ENCODE data around the gene KDELR3. TPM values are rescaled to one million over a fixed set of nuclear protein-coding genes. Genes with fewer than 3 reads are reported as not detected.

Gene KDELR3
- total RNA-seq, 1 experiment from 2014 or later = 16.1 TPM

DNA sequence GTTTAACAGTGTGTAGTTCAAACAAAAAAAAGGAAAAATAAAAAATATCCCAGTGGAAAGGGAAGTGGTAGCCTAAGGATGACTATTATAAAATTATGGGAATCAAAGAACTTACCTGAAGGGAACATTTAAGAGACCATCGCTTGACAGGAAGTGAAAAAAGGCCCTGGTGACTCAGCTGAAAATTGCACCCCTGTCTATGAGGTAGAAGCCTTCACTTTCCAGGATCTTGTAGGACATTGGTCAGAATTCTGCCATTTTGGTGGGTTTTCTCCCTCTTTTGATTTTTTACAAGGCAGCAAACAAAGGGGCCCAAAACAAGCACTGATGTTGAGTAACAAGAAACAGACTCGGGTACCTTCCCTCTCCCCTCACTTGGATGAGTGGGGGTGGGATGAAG, 22.6 kb downstream of the KDELR3 start:
- CTCF ChIA-PET = no interaction called here
- BruUV-seq (replicated peaks) = no TSS peak
- intact Hi-C loops (cut with micrococcal nuclease; ENCODE audit: unreplicated experiment) = no loop called here
- Mint-ChIP-seq H3K4me3 (ENCODE audit: low read depth, unreplicated experiment) (no peak overlapping the region), H3K4me1 (ENCODE audit: low read depth, unreplicated experiment) (no peaks in the 10 kb centered on the region), H3K9me3 (ENCODE audit: low read depth, unreplicated experiment) (no peaks in the 10 kb centered on the region), H3K27me3 (ENCODE audit: unreplicated experiment) (no peaks in the 10 kb centered on the region), H3K36me3 (ENCODE audit: insufficient read depth, unreplicated experiment) (peaks cover 89% of the 10 kb centered on the region), H3K27ac (ENCODE audit: unreplicated experiment) (no peak overlapping the region)
- DNase-seq = no peak
- TF ChIP-seq, protein P1, sequence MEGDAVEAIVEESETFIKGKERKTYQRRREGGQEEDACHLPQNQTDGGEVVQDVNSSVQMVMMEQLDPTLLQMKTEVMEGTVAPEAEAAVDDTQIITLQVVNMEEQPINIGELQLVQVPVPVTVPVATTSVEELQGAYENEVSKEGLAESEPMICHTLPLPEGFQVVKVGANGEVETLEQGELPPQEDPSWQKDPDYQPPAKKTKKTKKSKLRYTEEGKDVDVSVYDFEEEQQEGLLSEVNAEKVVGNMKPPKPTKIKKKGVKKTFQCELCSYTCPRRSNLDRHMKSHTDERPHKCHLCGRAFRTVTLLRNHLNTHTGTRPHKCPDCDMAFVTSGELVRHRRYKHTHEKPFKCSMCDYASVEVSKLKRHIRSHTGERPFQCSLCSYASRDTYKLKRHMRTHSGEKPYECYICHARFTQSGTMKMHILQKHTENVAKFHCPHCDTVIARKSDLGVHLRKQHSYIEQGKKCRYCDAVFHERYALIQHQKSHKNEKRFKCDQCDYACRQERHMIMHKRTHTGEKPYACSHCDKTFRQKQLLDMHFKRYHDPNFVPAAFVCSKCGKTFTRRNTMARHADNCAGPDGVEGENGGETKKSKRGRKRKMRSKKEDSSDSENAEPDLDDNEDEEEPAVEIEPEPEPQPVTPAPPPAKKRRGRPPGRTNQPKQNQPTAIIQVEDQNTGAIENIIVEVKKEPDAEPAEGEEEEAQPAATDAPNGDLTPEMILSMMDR (IDR thresholded peaks at IDR 0.05; ENCODE audit: unreplicated experiment) = no peak

DNA sequence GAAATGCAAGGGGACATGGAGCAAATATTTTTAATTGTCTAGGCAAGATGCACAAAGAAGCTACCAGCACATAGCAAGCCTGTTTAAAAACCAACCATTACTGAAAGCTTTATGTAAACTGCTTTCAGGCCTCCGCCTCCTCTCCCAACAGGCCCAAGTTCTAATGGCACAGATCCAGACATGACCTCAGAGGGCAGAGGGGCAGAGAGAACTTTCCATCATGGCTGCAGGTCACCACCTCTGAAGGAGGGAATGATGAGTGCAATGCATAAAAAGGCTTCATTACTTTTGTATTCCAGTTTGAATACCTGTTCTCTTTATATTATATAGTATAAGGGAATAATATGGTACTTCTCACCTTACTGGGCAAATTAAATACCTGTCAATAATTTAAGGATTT, 23.0 kb downstream of the KDELR3 start:
- H3K36me3 Mint-ChIP-seq (ENCODE audit: insufficient read depth, unreplicated experiment) = peaks cover 89% of the 10 kb centered on the region
- no peak for DNase-seq
- no peaks in the 10 kb centered on the region for H3K4me1 Mint-ChIP-seq (ENCODE audit: low read depth, unreplicated experiment)
- TF ChIP-seq, protein P1 (IDR thresholded peaks at IDR 0.05; ENCODE audit: unreplicated experiment) = no peak
- no peaks in the 10 kb centered on the region for H3K9me3 Mint-ChIP-seq (ENCODE audit: low read depth, unreplicated experiment)
- no peak overlapping the region for H3K27ac Mint-ChIP-seq (ENCODE audit: unreplicated experiment)
- H3K27me3 Mint-ChIP-seq (ENCODE audit: unreplicated experiment) = no peaks in the 10 kb centered on the region
- intact Hi-C loops (cut with micrococcal nuclease; ENCODE audit: unreplicated experiment) = no loop called here
- no TSS peak for BruUV-seq (replicated peaks)
- CTCF ChIA-PET = no interaction called here
- H3K4me3 Mint-ChIP-seq (ENCODE audit: low read depth, unreplicated experiment) = no peak overlapping the region

DNA sequence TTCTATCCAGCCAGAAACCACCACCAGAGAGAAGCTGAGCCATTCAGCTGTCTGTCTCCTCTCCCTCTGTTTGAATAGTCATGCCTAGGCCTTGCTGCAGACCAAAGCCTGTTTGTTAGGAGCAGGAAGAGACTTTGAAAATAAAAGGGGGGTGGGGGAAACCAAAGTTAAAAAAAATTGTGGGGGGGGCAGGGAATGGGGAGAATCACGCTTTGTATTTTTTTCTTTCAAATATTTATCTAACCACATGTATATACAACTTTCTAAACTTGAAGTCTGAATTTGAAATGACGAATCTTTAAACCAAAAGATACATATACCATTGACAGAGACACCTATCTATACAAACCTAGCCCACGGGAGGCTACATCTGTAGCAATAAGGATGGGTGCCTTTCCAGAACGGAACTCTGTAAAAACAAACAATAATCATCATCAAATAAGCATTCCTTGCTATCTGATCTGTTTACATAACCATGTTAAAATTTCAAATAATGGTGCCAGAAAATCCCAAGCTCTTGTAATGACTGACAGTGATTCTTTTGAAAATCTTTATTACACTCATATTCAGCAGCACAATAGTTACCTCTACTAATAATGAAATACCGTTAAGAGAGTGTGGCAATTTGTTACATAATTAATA, 23.9 kb downstream of the KDELR3 start:
- no peaks in the 10 kb centered on the region for H3K9me3 Mint-ChIP-seq (ENCODE audit: low read depth, unreplicated experiment)
- no peaks in the 10 kb centered on the region for H3K4me1 Mint-ChIP-seq (ENCODE audit: low read depth, unreplicated experiment)
- peaks cover 89% of the 10 kb centered on the region for H3K36me3 Mint-ChIP-seq (ENCODE audit: insufficient read depth, unreplicated experiment)
- intact Hi-C loops (cut with micrococcal nuclease; ENCODE audit: unreplicated experiment) = no loop called here
- DNase-seq = no peak
- CTCF ChIA-PET = interaction anchor here (1.1 kb wide), 1 partner anchor 26 kb away, joined by 3 read pairs; no protein-coding TSS in a partner anchor
- no peak overlapping the region for H3K27ac Mint-ChIP-seq (ENCODE audit: unreplicated experiment)
- H3K4me3 Mint-ChIP-seq (ENCODE audit: low read depth, unreplicated experiment) = no peak overlapping the region
- no peaks in the 10 kb centered on the region for H3K27me3 Mint-ChIP-seq (ENCODE audit: unreplicated experiment)
- no TSS peak for BruUV-seq (replicated peaks)
- TF ChIP-seq, protein P1 (IDR thresholded peaks at IDR 0.05; ENCODE audit: unreplicated experiment) = no peak

DNA sequence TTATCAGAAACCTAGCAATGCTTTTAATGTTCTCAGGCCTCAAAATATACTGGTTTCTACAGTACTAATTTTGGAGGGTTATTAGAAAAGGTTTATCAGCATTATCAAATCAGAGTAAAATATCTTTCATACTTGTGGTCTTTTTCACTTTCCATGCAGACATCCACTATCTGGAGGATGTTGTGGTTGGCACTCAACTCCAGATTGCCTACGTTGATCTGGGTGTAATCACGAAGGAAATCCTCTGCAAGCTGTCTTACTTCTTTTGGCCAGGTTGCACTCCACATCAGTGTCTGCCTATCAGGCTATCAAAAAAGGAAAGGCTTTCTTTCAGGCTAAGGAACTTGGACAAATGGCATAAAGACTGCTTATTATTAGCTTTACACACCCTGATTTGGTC, 26.6 kb downstream of the KDELR3 start:
- no peak overlapping the region for H3K4me3 Mint-ChIP-seq (ENCODE audit: low read depth, unreplicated experiment)
- TF ChIP-seq, protein P1 (IDR thresholded peaks at IDR 0.05; ENCODE audit: unreplicated experiment) = no peak
- no peak overlapping the region for H3K27ac Mint-ChIP-seq (ENCODE audit: unreplicated experiment)
- H3K4me1 Mint-ChIP-seq (ENCODE audit: low read depth, unreplicated experiment) = no peaks in the 10 kb centered on the region
- no peaks in the 10 kb centered on the region for H3K27me3 Mint-ChIP-seq (ENCODE audit: unreplicated experiment)
- peaks cover 94% of the 10 kb centered on the region for H3K36me3 Mint-ChIP-seq (ENCODE audit: insufficient read depth, unreplicated experiment)
- H3K9me3 Mint-ChIP-seq (ENCODE audit: low read depth, unreplicated experiment) = no peaks in the 10 kb centered on the region
- CTCF ChIA-PET = interaction anchor here (0.6 kb wide), 1 partner anchor 249 kb away, joined by 4 read pairs; no protein-coding TSS in a partner anchor
- BruUV-seq (replicated peaks) = no TSS peak
- intact Hi-C loops (cut with micrococcal nuclease; ENCODE audit: unreplicated experiment) = no loop called here
- DNase-seq = no peak

Measured in Calu3 (cell line).